Liver (tissue), 9 donors: ENCODE measurements around the gene MLLT10. TPM values are rescaled to one million over a fixed set of nuclear protein-coding genes. Genes with fewer than 3 reads are reported as not detected.

ENCODE experiments used
- DNase-seq: peaks from one replicate; pipeline ENCODE4 v3.0.0-alpha.2; 2017; ENCODE audit warnings: low spot score
- H3K27ac ChIP-seq, 2 donors: one replicate each; pipeline ENCODE4 v1.7.0; 2013; ENCODE audit warnings: inconsistent platforms in 2 of 2, low read length in 2 of 2, control low read depth in 1 of 2, low read depth in 1 of 2, mild to moderate bottlenecking in 1 of 2
- H3K27me3 ChIP-seq, 4 donors: one replicate each; pipeline versions ENCODE4 v1.6.1 to v1.7.0; 2013; ENCODE audit warnings: low read length in 3 of 4, inconsistent platforms in 1 of 4, mild to moderate bottlenecking in 1 of 4, moderate library complexity in 1 of 4; ENCODE audit not compliant: control insufficient read depth in 4 of 4, insufficient read depth in 4 of 4
- H3K36me3 ChIP-seq, 4 donors: one replicate each; pipeline versions ENCODE4 v1.6.1 to v1.7.0; 2013; ENCODE audit warnings: low read length in 3 of 4, mild to moderate bottlenecking in 3 of 4, low read depth in 1 of 4, moderate library complexity in 1 of 4; ENCODE audit not compliant: control insufficient read depth in 4 of 4, insufficient read depth in 3 of 4
- H3K4me1 ChIP-seq, 4 donors: one replicate each; pipeline versions ENCODE4 v1.6.1 to v1.7.0; 2013; ENCODE audit warnings: low read length in 3 of 4, mild to moderate bottlenecking in 3 of 4, moderate library complexity in 1 of 4; ENCODE audit not compliant: control insufficient read depth in 4 of 4, insufficient read depth in 4 of 4
- H3K4me3 ChIP-seq, 3 donors: one replicate each; pipeline versions ENCODE4 v1.6.1 to v1.7.0; 2013; ENCODE audit warnings: low read length in 3 of 3, control low read depth in 1 of 3, low read depth in 1 of 3, mild to moderate bottlenecking in 1 of 3
- H3K9ac ChIP-seq, 2 donors: one replicate each; pipeline ENCODE4 v1.7.0; 2013; ENCODE audit warnings: low read length in 2 of 2, mild to moderate bottlenecking in 2 of 2, moderate library complexity in 2 of 2, control low read depth in 1 of 2, low read depth in 1 of 2
- H3K9me3 ChIP-seq, 4 donors: one replicate each; pipeline versions ENCODE4 v1.6.1 to v1.7.0; 2013; ENCODE audit warnings: low read length in 3 of 4; ENCODE audit not compliant: control insufficient read depth in 4 of 4
- EGR1 ChIP-seq, 2 donors: IDR thresholded peaks; 2 replicates each; pipeline ENCODE4 v1.6.1; 2016 to 2018; ENCODE audit warnings: antibody characterized with exemption in 2 of 2, low read depth in 2 of 2
- FOXA1 ChIP-seq: IDR thresholded peaks from 2 replicates; pipeline ENCODE4 v1.6.1; 2016; ENCODE audit warnings: antibody characterized with exemption
- FOXA2 ChIP-seq: IDR thresholded peaks from 2 replicates; pipeline ENCODE4 v1.6.1; 2016; ENCODE audit warnings: antibody characterized with exemption
- GABPA ChIP-seq, 2 donors: IDR thresholded peaks in 1 of 2; conservative IDR thresholded peaks in 1 of 2; 2 replicates each; pipeline ENCODE4 v1.6.1; 2016; ENCODE audit warnings: antibody characterized with exemption in 2 of 2, mild to moderate bottlenecking in 1 of 2, moderate library complexity in 1 of 2
- HNF4G ChIP-seq: IDR thresholded peaks from 2 replicates; pipeline ENCODE4 v1.6.1; 2016; ENCODE audit warnings: antibody characterized with exemption
- JUND ChIP-seq, 2 donors: IDR thresholded peaks; 2 replicates each; pipeline ENCODE4 v1.6.1; 2016; ENCODE audit warnings: antibody characterized with exemption in 2 of 2
- NR2F2 ChIP-seq: IDR thresholded peaks from 2 replicates; pipeline ENCODE4 v1.6.1; 2016; ENCODE audit warnings: antibody characterized with exemption
- SP1 ChIP-seq: IDR thresholded peaks from 2 replicates; pipeline ENCODE4 v1.6.1; 2018; ENCODE audit warnings: antibody characterized with exemption, mild to moderate bottlenecking
- TAF1 ChIP-seq: conservative IDR thresholded peaks from 2 replicates; pipeline ENCODE4 v1.6.1; 2016; ENCODE audit warnings: antibody characterized with exemption, mild to moderate bottlenecking
- YY1 ChIP-seq: IDR thresholded peaks from 2 replicates; pipeline ENCODE4 v1.6.1; 2016; ENCODE audit warnings: antibody characterized with exemption, mild to moderate bottlenecking
- WGBS: extraction: QIAGEN DNeasy Blood & Tissue Kit; methylation state at CpG from one replicate; pipeline ENCODE4 v1.1.7; 2013; 5-methylcytosine and 5-hydroxymethylcytosine counted together
- polyA plus RNA-seq, 2 donors: library from polyadenylated mRNA; stranded (reverse) in 1 of 2; unstranded in 1 of 2; fragments of 200-250 nt in 1 of 2; fragments of >200 nt in 1 of 2; fragmentation: Nextera tagmentation in 1 of 2; extraction: Ambion mirVana in 1 of 2; gene quantifications; one replicate each; pipeline versions ENCODE4 v1.2.1 to v1.2.3, GENCODE V29; 2013 to 2015
- total RNA-seq, 2 donors: library from RNA; depleted of rRNA; stranded (reverse); fragments of >200 nt; gene quantifications; one replicate each; pipeline ENCODE4 v1.2.3, GENCODE V29; 2014
- TF ChIP-seq, protein P1 (sequence below): fragments of 150-350 bp; IDR thresholded peaks from 2 replicates; pipeline ENCODE4 v1.5.1; 2017; ENCODE audit warnings: improper control_type of control experiment, low read depth, low read length; ENCODE audit not compliant: missing input control
- TF ChIP-seq, protein P2 (sequence below): IDR thresholded peaks from 2 replicates; pipeline ENCODE4 v1.6.1; 2016; ENCODE audit warnings: antibody characterized with exemption
- TF ChIP-seq, protein P3 (sequence below): IDR thresholded peaks from 2 replicates; pipeline ENCODE4 v1.6.1; 2016; ENCODE audit warnings: antibody characterized with exemption
- TF ChIP-seq, protein P4 (sequence below): IDR thresholded peaks from 2 replicates; pipeline ENCODE4 v1.6.1; 2016; ENCODE audit warnings: antibody characterized with exemption, mild to moderate bottlenecking
- donor health status: healthy.
- donor health status: healthy.
- donor health status: healthy.
- donor health status: healthy.
- donor health status: healthy.

Gene MLLT10
- total and polyA plus RNA-seq, 4 donors, result 11.9 to 47.4 (median 22.6) TPM

DNA sequence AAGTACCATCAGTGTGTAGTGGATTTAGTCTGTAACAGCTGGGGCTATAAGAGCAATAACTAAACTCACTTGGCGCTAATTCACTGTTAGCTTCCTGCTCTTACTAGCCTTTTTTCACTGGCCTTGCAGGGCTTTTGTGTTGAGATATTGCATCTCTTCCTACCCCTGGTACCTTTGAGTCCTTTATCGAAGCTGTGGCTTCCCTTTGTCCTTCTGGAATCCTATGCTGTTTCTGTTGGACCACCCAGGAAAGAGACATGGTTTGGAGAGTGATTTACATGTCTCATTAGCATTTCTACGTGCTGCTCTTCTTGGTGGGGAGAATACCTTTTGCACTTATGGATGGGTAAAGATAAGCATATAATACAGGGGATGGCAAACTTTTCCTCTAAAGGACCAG, 103.8 kb downstream of the MLLT10 start:
- H3K4me1 ChIP-seq, result peaks cover 0 to 1% (median 0%) of the 10 kb centered on the region in 4 donors
- H3K27ac ChIP-seq, result no peak overlapping the region
- 98% methylated on average over 3 of the region's 3 CpGs for WGBS
- no peaks in the 10 kb centered on the region for H3K9me3 ChIP-seq
- no peak for DNase-seq
- H3K36me3 ChIP-seq, result peaks cover 0 to 9% (median 1%) of the 10 kb centered on the region in 4 donors
- no peaks in the 10 kb centered on the region for H3K27me3 ChIP-seq
- no peak overlapping the region for H3K9ac ChIP-seq
- TF ChIP-seq YY1 (no peak), SP1 (no peak), FOXA1 (no peak), JUND (IDR thresholded peaks at IDR 0.05) (no peak), HNF4G (no peak), NR2F2 (no peak)
- TF ChIP-seq, protein P1, sequence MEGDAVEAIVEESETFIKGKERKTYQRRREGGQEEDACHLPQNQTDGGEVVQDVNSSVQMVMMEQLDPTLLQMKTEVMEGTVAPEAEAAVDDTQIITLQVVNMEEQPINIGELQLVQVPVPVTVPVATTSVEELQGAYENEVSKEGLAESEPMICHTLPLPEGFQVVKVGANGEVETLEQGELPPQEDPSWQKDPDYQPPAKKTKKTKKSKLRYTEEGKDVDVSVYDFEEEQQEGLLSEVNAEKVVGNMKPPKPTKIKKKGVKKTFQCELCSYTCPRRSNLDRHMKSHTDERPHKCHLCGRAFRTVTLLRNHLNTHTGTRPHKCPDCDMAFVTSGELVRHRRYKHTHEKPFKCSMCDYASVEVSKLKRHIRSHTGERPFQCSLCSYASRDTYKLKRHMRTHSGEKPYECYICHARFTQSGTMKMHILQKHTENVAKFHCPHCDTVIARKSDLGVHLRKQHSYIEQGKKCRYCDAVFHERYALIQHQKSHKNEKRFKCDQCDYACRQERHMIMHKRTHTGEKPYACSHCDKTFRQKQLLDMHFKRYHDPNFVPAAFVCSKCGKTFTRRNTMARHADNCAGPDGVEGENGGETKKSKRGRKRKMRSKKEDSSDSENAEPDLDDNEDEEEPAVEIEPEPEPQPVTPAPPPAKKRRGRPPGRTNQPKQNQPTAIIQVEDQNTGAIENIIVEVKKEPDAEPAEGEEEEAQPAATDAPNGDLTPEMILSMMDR, result no peak
- TF ChIP-seq, protein P2, sequence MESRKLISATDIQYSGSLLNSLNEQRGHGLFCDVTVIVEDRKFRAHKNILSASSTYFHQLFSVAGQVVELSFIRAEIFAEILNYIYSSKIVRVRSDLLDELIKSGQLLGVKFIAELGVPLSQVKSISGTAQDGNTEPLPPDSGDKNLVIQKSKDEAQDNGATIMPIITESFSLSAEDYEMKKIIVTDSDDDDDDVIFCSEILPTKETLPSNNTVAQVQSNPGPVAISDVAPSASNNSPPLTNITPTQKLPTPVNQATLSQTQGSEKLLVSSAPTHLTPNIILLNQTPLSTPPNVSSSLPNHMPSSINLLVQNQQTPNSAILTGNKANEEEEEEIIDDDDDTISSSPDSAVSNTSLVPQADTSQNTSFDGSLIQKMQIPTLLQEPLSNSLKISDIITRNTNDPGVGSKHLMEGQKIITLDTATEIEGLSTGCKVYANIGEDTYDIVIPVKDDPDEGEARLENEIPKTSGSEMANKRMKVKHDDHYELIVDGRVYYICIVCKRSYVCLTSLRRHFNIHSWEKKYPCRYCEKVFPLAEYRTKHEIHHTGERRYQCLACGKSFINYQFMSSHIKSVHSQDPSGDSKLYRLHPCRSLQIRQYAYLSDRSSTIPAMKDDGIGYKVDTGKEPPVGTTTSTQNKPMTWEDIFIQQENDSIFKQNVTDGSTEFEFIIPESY, result no peak
- no peak overlapping the region for H3K4me3 ChIP-seq

DNA sequence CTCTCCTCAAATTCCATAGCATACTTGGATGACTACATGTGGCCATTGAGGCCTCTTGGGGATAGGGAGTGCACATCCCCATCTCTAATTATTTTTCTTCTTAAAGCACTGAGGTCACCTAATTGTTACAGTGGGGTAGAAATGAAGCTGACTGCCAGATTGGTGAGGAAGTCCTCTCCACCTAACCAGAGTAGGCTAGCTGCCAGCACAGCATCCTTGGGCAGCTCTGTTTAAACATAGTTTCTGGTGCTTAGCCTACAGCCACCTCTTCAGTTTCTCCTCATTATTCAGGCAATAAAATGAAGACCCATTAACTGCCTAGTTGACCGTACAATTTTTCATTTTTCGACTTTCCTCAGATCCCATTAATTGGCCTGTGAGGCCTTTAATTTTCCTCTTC, 104.6 kb downstream of the MLLT10 start:
- peaks cover 0 to 1% (median 0%) of the 10 kb centered on the region in 4 donors for H3K4me1 ChIP-seq
- H3K27me3 ChIP-seq, result no peaks in the 10 kb centered on the region
- DNase-seq, result no peak
- WGBS, result 96% methylated on average over 2 of the region's 2 CpGs
- H3K4me3 ChIP-seq, result no peak overlapping the region
- no peaks in the 10 kb centered on the region for H3K9me3 ChIP-seq
- H3K9ac ChIP-seq, result no peak overlapping the region
- H3K27ac ChIP-seq, result no peak overlapping the region
- no peak for TF ChIP-seq YY1
- TF ChIP-seq, protein P2, result no peak
- no peak for TF ChIP-seq EGR1 (IDR thresholded peaks at IDR 0.05; ENCODE audit: low read depth in 2 of 2)
- H3K36me3 ChIP-seq, result peaks cover 0 to 9% (median 1%) of the 10 kb centered on the region in 4 donors

DNA sequence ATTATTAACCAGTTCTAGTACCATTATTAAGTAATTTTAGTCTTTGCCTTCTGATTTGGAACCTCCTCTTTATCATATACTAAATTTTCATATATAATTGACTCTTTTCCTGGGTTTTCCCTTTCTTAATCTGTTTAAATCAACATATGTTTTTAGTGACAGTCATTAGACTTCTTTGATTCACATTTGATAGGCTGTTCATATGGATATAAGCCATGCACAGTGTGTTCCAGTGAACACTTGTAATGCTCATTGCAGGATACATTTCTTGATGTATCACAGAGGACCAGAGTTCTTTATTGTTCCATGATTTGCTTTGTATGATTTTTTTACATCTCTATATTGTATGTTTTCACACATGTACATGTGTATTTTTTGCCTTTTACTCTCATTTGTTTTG, 114.0 kb downstream of the MLLT10 start:
- Histone ChIP-seq H3K36me3 (peaks cover 0 to 12% (median 1%) of the 10 kb centered on the region in 4 donors), H3K4me3 (no peak overlapping the region), H3K9ac (no peak overlapping the region), H3K9me3 (no peaks in the 10 kb centered on the region), H3K27me3 (no peaks in the 10 kb centered on the region), H3K4me1 (peaks cover 0 to 4% (median 0%) of the 10 kb centered on the region in 4 donors), H3K27ac (no peak overlapping the region)
- no peak for DNase-seq
- TF ChIP-seq JUND (IDR thresholded peaks at IDR 0.05) (no peak), YY1 (no peak), HNF4G (no peak), NR2F2 (no peak), FOXA2 (no peak), TAF1 (no peak), GABPA (IDR thresholded peaks at IDR 0.05 in 1 of 2, conservative IDR thresholded peaks at IDR 0.05 in 1 of 2) (no peak), SP1 (no peak), FOXA1 (no peak)
- TF ChIP-seq, protein P3, sequence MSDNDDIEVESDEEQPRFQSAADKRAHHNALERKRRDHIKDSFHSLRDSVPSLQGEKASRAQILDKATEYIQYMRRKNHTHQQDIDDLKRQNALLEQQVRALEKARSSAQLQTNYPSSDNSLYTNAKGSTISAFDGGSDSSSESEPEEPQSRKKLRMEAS, result no peak
- TF ChIP-seq, protein P4, sequence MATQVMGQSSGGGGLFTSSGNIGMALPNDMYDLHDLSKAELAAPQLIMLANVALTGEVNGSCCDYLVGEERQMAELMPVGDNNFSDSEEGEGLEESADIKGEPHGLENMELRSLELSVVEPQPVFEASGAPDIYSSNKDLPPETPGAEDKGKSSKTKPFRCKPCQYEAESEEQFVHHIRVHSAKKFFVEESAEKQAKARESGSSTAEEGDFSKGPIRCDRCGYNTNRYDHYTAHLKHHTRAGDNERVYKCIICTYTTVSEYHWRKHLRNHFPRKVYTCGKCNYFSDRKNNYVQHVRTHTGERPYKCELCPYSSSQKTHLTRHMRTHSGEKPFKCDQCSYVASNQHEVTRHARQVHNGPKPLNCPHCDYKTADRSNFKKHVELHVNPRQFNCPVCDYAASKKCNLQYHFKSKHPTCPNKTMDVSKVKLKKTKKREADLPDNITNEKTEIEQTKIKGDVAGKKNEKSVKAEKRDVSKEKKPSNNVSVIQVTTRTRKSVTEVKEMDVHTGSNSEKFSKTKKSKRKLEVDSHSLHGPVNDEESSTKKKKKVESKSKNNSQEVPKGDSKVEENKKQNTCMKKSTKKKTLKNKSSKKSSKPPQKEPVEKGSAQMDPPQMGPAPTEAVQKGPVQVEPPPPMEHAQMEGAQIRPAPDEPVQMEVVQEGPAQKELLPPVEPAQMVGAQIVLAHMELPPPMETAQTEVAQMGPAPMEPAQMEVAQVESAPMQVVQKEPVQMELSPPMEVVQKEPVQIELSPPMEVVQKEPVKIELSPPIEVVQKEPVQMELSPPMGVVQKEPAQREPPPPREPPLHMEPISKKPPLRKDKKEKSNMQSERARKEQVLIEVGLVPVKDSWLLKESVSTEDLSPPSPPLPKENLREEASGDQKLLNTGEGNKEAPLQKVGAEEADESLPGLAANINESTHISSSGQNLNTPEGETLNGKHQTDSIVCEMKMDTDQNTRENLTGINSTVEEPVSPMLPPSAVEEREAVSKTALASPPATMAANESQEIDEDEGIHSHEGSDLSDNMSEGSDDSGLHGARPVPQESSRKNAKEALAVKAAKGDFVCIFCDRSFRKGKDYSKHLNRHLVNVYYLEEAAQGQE, result no peak
- TF ChIP-seq, protein P1, result no peak
